K562 (cell line): Measurements from ENCODE around the gene SMAD1. TPM values are rescaled to one million over a fixed set of nuclear protein-coding genes. Genes with fewer than 3 reads are reported as not detected.

Source experiments
- ATAC-seq: fragments of 200-7000 bp; cut with Tn5 transposase; 3 replicates; pipeline ENCODE4 v1.9.1; 2020; ENCODE audit warnings: moderate library complexity
- BruUV-seq: library from RNA; stranded (reverse); fragments of 400-500 nt; replicated peaks from 2 replicates; lab custom pipeline; 2021; lab: Mats Ljungman, UMichigan
- CTCF ChIA-PET: fragments of 300-600 bp; formaldehyde crosslinking; extraction: SDS; loops from one replicate; lab custom pipeline; 2021; ENCODE audit warnings: low intra/inter-chr PET ratio; lab: Yijun Ruan, JAX
- POLR2A ChIA-PET: fragments of 300-600, 350-650 bp; sonication (Branson Sonifier 250); formaldehyde crosslinking; extraction: SDS; loops from one replicate; lab custom pipeline; 2021; ENCODE audit warnings: antibody characterized with exemption, inconsistent platforms; lab: Yijun Ruan, JAX
- DNase-seq, 4 experiments: peaks; one replicate each; pipeline versions ENCODE4 v3.0.0 to v3.0.0-alpha.2; 2011 to 2018; ENCODE audit warnings: low spot score in 3 of 4, mixed read lengths in 3 of 4; ENCODE audit errors: extremely low read depth in 1 of 4
- FAIRE-seq: peaks from 2 replicates; lab custom pipeline; 2011; peaks lifted over from hg19 to GRCh38; lab: Jason Lieb, UNC
- H2AFZ ChIP-seq: 2 replicates; pipeline ENCODE4 v1.6.0; 2011; ENCODE audit warnings: low read depth, low read length, control low read depth, inconsistent platforms
- H3K27ac ChIP-seq: fragments of 200-600 bp; 3 replicates; pipeline ENCODE4 v1.8.0; 2011; ENCODE audit warnings: low read depth, mild to moderate bottlenecking, control low read depth, inconsistent platforms, low read length, moderate library complexity, mixed read lengths; ENCODE audit errors: extremely low read depth
- H3K27me3 ChIP-seq, 2 experiments: fragments of 300-600 bp in 1 of 2; 2 replicates in 1 of 2; 3 replicates in 1 of 2; pipeline versions ENCODE4 v1.6.0 to v1.8.0; 2011; ENCODE audit warnings: inconsistent platforms in 2 of 2, low read length in 2 of 2, mild to moderate bottlenecking in 1 of 2, mixed read lengths in 1 of 2, moderate library complexity in 1 of 2; ENCODE audit not compliant: control insufficient read depth in 2 of 2, insufficient read depth in 2 of 2
- H3K36me3 ChIP-seq: fragments of 300-600 bp; 3 replicates; pipeline ENCODE4 v1.8.0; 2011; ENCODE audit warnings: mild to moderate bottlenecking, low read length, inconsistent platforms; ENCODE audit not compliant: control insufficient read depth, insufficient read depth
- H3K4me1 ChIP-seq, 2 experiments: fragments of 200-600 bp in 1 of 2; replicated peaks in 1 of 2; 2 replicates in 1 of 2; 3 replicates in 1 of 2; pipeline versions ENCODE4 v1.5.1 to v1.8.0; 2011; ENCODE audit warnings: inconsistent platforms in 2 of 2, low read length in 2 of 2, mild to moderate bottlenecking in 1 of 2, mixed read lengths in 1 of 2, moderate library complexity in 1 of 2; ENCODE audit not compliant: control insufficient read depth in 2 of 2, insufficient read depth in 2 of 2
- H3K4me2 ChIP-seq: 2 replicates; pipeline ENCODE4 v1.6.1; 2011; ENCODE audit warnings: low read length, control low read depth, inconsistent platforms, mixed read lengths; ENCODE audit not compliant: insufficient read depth
- H3K4me3 ChIP-seq: fragments of 200-600 bp; sonication (generic), shearing (Covaris generic); 2 replicates; pipeline ENCODE4 v1.5.1; 2016; ENCODE audit warnings: control low read depth, inconsistent platforms
- H3K79me2 ChIP-seq: fragments of 200-600 bp; 3 replicates; pipeline ENCODE4 v1.8.0; 2011; ENCODE audit warnings: low read length, inconsistent platforms; ENCODE audit not compliant: control insufficient read depth, insufficient read depth
- H3K9ac ChIP-seq, 2 experiments: 2 replicates each; pipeline versions ENCODE4 v1.6.0 to v1.6.1; 2011; ENCODE audit warnings: low read depth in 2 of 2, low read length in 2 of 2, control low read depth in 1 of 2, inconsistent platforms in 1 of 2, mild to moderate bottlenecking in 1 of 2, mixed read lengths in 1 of 2; ENCODE audit not compliant: insufficient read depth in 1 of 2
- H3K9me1 ChIP-seq: one replicate; pipeline ENCODE4 v1.6.0; 2011; ENCODE audit warnings: inconsistent platforms, mild to moderate bottlenecking, low read length, moderate library complexity; ENCODE audit not compliant: control insufficient read depth, insufficient read depth
- H3K9me3 ChIP-seq: replicated peaks from 2 replicates; pipeline ENCODE4 v1.5.1; 2011; ENCODE audit warnings: low read depth, low read length, inconsistent platforms; ENCODE audit not compliant: control insufficient read depth, insufficient read depth
- H4K20me1 ChIP-seq: replicated peaks from 2 replicates; pipeline ENCODE4 v1.6.1; 2011; ENCODE audit warnings: low read length, inconsistent platforms, mixed read lengths; ENCODE audit not compliant: control insufficient read depth, insufficient read depth
- CBFB ChIP-seq: sonication (generic); formaldehyde crosslinking; IDR thresholded peaks from 2 replicates; pipeline ENCODE4 v1.4.0; 2020; ENCODE audit warnings: mild to moderate bottlenecking, missing genetic modification reagents
- HNRNPUL1 ChIP-seq: fragments of 200-400 bp; formaldehyde crosslinking; IDR thresholded peaks from 2 replicates; pipeline ENCODE4 v1.6.1; 2017; ENCODE audit warnings: low read length
- NFE2L1 ChIP-seq: fragments of 450-650 bp; IDR thresholded peaks from 2 replicates; pipeline ENCODE4 v1.6.1; 2016; ENCODE audit warnings: missing genetic modification characterization, low read depth, mild to moderate bottlenecking, missing compliant biosample characterization, moderate library complexity, borderline replicate concordance
- NUFIP1 ChIP-seq: fragments of 450-650 bp; IDR thresholded peaks from 2 replicates; pipeline ENCODE4 v1.6.1; 2018; ENCODE audit not compliant: partially characterized antibody
- POLR3A ChIP-seq: IDR thresholded peaks from 2 replicates; pipeline ENCODE4 v1.6.1; 2011; ENCODE audit warnings: borderline replicate concordance, mild to moderate bottlenecking, moderate library complexity; ENCODE audit not compliant: insufficient read length, insufficient read depth; ENCODE audit errors: extremely low read depth
- THAP7 ChIP-seq: fragments of 250-450 bp; sonication (Bioruptor Pico); IDR thresholded peaks from 2 replicates; pipeline ENCODE4 v1.5.0; 2021
- XRCC4 ChIP-seq: IDR thresholded peaks from one replicate; pipeline ENCODE4 v1.6.1; 2011; ENCODE audit not compliant: insufficient read depth, insufficient read length; ENCODE audit errors: extremely low read depth
- ZC3H11A ChIP-seq: IDR thresholded peaks from 2 replicates; pipeline ENCODE4 v1.6.1; 2012; ENCODE audit warnings: low read depth, low read length, improper control_type of control experiment
- ZNF212 ChIP-seq: fragments of 450-650 bp; formaldehyde crosslinking; IDR thresholded peaks from 2 replicates; pipeline ENCODE4 v1.4.0; 2020; ENCODE audit warnings: mild to moderate bottlenecking
- ZNF561 ChIP-seq: fragments of 450-650 bp; formaldehyde crosslinking; conservative IDR thresholded peaks from 2 replicates; pipeline ENCODE4 v1.4.0; 2020; ENCODE audit warnings: mild to moderate bottlenecking, moderate library complexity
- ZNF586 ChIP-seq: fragments of 450-650 bp; formaldehyde crosslinking; conservative IDR thresholded peaks from 2 replicates; pipeline ENCODE4 v1.4.0; 2020; ENCODE audit warnings: mild to moderate bottlenecking, moderate library complexity
- WGBS: fragments of 100-300 bp; shearing (Covaris generic); methylation state at CpG from one replicate; pipeline ENCODE4 v1.1.6; 2016; ENCODE audit warnings: low coverage, mixed read lengths; ENCODE audit not compliant: insufficient coverage; ENCODE audit errors: missing lambda C conversion rate; 5-methylcytosine and 5-hydroxymethylcytosine counted together
- in situ Hi-C: fragments of 300-500 bp; cut with MboI; formaldehyde crosslinking; loops from 4 replicates; pipeline ENCODE4 v1.15.0; 2018; ENCODE audit warnings: inconsistent platforms, mixed read lengths
- intact Hi-C: fragments of 100-400 bp; cut with micrococcal nuclease; formaldehyde crosslinking; loops from 2 replicates; pipeline ENCODE4 v1.14.2; 2022
- polyA plus RNA-seq, 8 experiments: library from polyadenylated mRNA; depleted of rRNA in 4 of 8; stranded (reverse) in 5 of 8; unstranded in 3 of 8; fragments of >200 nt; fragmentation: Nextera tagmentation in 2 of 8; fragmentation: Illumina TruSeq in 1 of 8; extraction: Ambion mirVana in 2 of 8; extraction: Trizol in 1 of 8; gene quantifications; 2 replicates each; pipeline versions ENCODE4 v1.2.1 to v1.2.3, GENCODE V29; 2011 to 2014; ENCODE audit warnings: inconsistent platforms in 1 of 8, missing spikeins in 1 of 8
- total RNA-seq, 7 experiments: library from RNA; depleted of rRNA in 6 of 7; stranded (reverse); fragments of >200 nt in 6 of 7; fragmentation: Illumina TruSeq in 2 of 7; extraction: Trizol in 2 of 7; gene quantifications; 2 replicates each; pipeline versions ENCODE4 v1.2.1 to v1.2.3, GENCODE V29; 2011 to 2021; ENCODE audit warnings: low replicate concordance in 1 of 7

The SMAD1 gene
- total and polyA plus RNA-seq, 9 of the 15 experiments (the other 6 are each of a cell fraction or from before 2014, with no cell fraction given) = 0.05 to 0.54 (median 0.21) TPM; not detected in 3

GRCh38 chr4:145451895-145452294 is 29.8 kb upstream of the SMAD1 start:
- ATAC-seq = no peak
- no peaks in the 10 kb centered on the region for H3K36me3 ChIP-seq
- no peaks in the 10 kb centered on the region for H4K20me1 ChIP-seq
- no peak overlapping the region for H3K27ac ChIP-seq
- FAIRE-seq = no peak
- H3K4me2 ChIP-seq = no peak overlapping the region
- no TSS peak for BruUV-seq
- H3K9ac ChIP-seq = no peak overlapping the region
- H3K79me2 ChIP-seq = no peaks in the 10 kb centered on the region
- no peaks in the 10 kb centered on the region for H3K27me3 ChIP-seq
- H3K4me1 ChIP-seq = no peaks in the 10 kb centered on the region
- no peaks in the 10 kb centered on the region for H3K9me1 ChIP-seq
- no peaks in the 10 kb centered on the region for H3K9me3 ChIP-seq
- 0% methylated on average over 1 of the region's 1 CpG for WGBS
- no peak overlapping the region for H3K4me3 ChIP-seq
- intact Hi-C loops = no loop called here
- no peak overlapping the region for H2AFZ ChIP-seq
- in situ Hi-C loops = no loop called here
- ChIA-PET CTCF (no interaction called here), POLR2A (no interaction called here)
- TF ChIP-seq THAP7 (CRISPR knock-in tag) (no peak), NFE2L1 (tag) (no peak), HNRNPUL1 (no peak), ZC3H11A (no peak), NUFIP1 (no peak), ZNF586 (CRISPR knock-in tag) (no peak), XRCC4 (no peak), POLR3A (no peak), ZNF561 (no peak), CBFB (no peak), ZNF212 (CRISPR knock-in tag) (no peak)
- no peak for DNase-seq
